ENCODE measurements around the gene RAI14. TPM values are rescaled to one million over a fixed set of nuclear protein-coding genes. Genes with fewer than 3 reads are reported as not detected.

Gene RAI14
- total and polyA plus RNA-seq, 4 donors: 19.4 to 214 (median 73.1) TPM

DNA sequence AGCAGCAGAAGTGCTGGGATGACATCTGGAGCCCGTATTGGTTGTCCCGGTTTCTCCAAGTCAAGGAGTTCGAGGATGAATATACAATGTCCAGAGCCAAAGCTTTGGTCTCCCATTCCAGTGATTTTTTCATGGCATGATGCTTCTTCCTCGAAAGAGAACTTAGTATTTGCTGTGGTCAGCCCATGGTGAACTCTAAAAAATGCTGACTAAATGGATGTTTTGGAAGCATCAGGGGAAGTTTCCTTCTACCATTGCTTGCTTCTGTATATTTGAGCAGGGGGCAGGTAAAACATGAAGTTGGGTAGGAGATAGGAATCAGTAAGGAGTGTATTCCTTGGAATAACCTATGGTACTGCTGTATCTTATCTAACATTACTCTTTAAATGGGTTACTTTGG lies 191.4 kb downstream of the RAI14 start:
- H3K27ac ChIP-seq (ENCODE audit: low read depth in 1 of 2, low read length in 2 of 2): no peak overlapping the region
- WGBS, 2 donors: 95 to 98% methylated on average over 4 of the region's 4 CpGs
- H3K27me3 ChIP-seq (ENCODE audit: control insufficient read depth in 1 of 2, insufficient read depth in 2 of 2, low read length in 1 of 2): no peaks in the 10 kb centered on the region
- peaks cover 1 to 4% of the 10 kb centered on the region in 2 donors for H3K36me3 ChIP-seq (ENCODE audit: control insufficient read depth in 1 of 2, insufficient read depth in 2 of 2, low read length in 1 of 2)
- no peak for ATAC-seq (ENCODE audit: low FRiP score)
- DNase-seq: no peak
- H3K9me3 ChIP-seq (ENCODE audit: control insufficient read depth, low read length): no peaks in the 10 kb centered on the region
- no peaks in the 10 kb centered on the region for H3K4me1 ChIP-seq (ENCODE audit: control insufficient read depth in 1 of 2, insufficient read depth in 2 of 2, low read length in 2 of 2)
- intact Hi-C loops (cut with DNase I): no loop called here
- no peak overlapping the region for H3K4me3 ChIP-seq (ENCODE audit: low read length in 2 of 2)

DNA sequence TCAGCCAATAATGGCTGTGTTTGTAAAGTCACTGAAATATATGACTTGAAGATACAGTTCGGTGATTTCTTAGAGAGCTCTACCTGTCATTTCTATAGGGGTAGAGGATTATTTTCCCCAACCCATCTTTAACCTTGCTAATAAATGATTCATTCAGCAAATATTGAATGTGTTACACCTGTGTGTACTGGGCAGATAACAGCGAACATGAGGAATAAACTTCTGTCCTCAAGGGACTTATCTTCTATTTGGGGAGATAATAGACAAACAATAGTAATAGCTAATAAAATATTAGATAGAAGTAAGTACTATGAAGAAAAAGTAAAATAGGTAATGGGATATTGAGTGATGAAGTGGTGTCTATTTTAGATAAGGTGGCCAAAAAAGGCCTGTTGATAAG lies 192.1 kb downstream of the RAI14 start:
- intact Hi-C loops (cut with DNase I): no loop called here
- no peaks in the 10 kb centered on the region for H3K4me1 ChIP-seq (ENCODE audit: control insufficient read depth in 1 of 2, insufficient read depth in 2 of 2, low read length in 2 of 2)

DNA sequence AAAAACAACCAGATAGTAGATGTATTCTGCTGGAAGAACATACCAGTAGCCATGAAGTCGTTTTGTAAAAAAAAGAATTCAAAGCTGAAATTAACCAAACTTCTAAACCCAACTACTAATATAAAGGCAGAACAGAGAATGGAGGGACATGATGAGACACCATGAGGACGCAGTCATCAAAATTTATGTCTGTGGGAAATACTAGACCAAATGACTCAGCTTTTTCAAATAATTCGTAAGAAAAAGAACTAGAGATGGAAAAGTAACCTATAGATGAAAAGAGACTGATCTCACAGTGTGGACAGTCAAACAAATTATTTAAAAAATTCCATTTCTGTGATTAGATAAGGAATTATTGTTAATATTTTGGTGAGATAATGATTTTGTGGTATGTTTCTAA lies 193.1 kb downstream of the RAI14 start:
- no peak for ATAC-seq (ENCODE audit: low FRiP score)
- H3K27me3 ChIP-seq (ENCODE audit: control insufficient read depth in 1 of 2, insufficient read depth in 2 of 2, low read length in 1 of 2): no peaks in the 10 kb centered on the region
- no peak for DNase-seq
- intact Hi-C loops (cut with DNase I): no loop called here
- H3K4me1 ChIP-seq (ENCODE audit: control insufficient read depth in 1 of 2, insufficient read depth in 2 of 2, low read length in 2 of 2): no peaks in the 10 kb centered on the region
- 92 to 97% methylated on average over 3 of the region's 3 CpGs for WGBS, 2 donors
- no peak overlapping the region for H3K27ac ChIP-seq (ENCODE audit: low read depth in 1 of 2, low read length in 2 of 2)
- H3K4me3 ChIP-seq (ENCODE audit: low read length in 2 of 2): no peak overlapping the region
- H3K9me3 ChIP-seq (ENCODE audit: control insufficient read depth, low read length): no peaks in the 10 kb centered on the region
- H3K36me3 ChIP-seq (ENCODE audit: control insufficient read depth in 1 of 2, insufficient read depth in 2 of 2, low read length in 1 of 2): peaks cover 1 to 4% of the 10 kb centered on the region in 2 donors

More for the DNA sequence above, 192.1 kb downstream of the RAI14 start:
- WGBS, 2 donors: 97 to 98% methylated on average over 2 of the region's 2 CpGs
- H3K4me3 ChIP-seq (ENCODE audit: low read length in 2 of 2): no peak overlapping the region
- DNase-seq (no peak), ATAC-seq (ENCODE audit: low FRiP score) (no peak)
- H3K9me3 ChIP-seq (ENCODE audit: control insufficient read depth, low read length): no peaks in the 10 kb centered on the region
- H3K27me3 ChIP-seq (ENCODE audit: control insufficient read depth in 1 of 2, insufficient read depth in 2 of 2, low read length in 1 of 2): no peaks in the 10 kb centered on the region
- H3K36me3 ChIP-seq (ENCODE audit: control insufficient read depth in 1 of 2, insufficient read depth in 2 of 2, low read length in 1 of 2): peaks cover 1 to 4% of the 10 kb centered on the region in 2 donors
- H3K27ac ChIP-seq (ENCODE audit: low read depth in 1 of 2, low read length in 2 of 2): no peak overlapping the region

DNA sequence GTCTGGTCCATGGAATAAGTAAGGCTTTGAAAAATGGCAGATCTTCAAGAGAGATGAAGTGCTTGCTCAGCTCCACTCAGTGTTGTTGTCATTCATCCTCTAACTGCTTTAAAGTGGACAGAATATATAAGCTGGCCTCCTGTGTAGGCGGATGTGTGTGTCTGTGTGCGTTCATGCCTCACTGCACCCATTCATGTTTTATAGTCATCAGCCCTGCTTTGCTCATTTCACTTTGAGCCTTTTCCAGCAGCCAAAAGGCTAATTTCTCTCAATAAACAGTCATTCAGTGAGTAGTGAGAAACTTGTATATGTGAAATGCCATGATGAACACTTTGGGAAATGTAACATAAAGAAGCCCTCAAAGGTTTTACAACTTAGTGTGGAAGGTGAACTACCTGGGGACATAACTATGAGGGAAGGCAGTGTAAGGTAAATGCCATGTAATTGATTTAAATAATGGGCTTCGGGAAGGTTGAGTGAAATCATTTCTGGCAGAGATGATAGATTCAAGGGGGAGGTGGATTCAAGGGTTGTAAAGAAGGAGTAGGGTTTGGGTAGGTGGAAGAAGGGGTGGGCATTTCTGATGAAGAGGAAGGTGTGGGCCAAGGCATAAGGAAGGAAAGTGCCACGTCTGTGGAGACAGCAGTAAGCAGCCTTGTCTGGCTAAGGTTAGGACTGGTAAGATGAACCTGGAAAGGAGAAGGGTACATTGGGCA lies 198.5 kb downstream of the RAI14 start:
- Histone ChIP-seq H3K27ac (ENCODE audit: low read depth in 1 of 2, low read length in 2 of 2) (no peak overlapping the region), H3K27me3 (ENCODE audit: control insufficient read depth in 1 of 2, insufficient read depth in 2 of 2, low read length in 1 of 2) (no peaks in the 10 kb centered on the region), H3K4me3 (ENCODE audit: low read length in 2 of 2) (no peak overlapping the region), H3K36me3 (ENCODE audit: control insufficient read depth in 1 of 2, insufficient read depth in 2 of 2, low read length in 1 of 2) (peaks cover 0 to 4% of the 10 kb centered on the region in 2 donors), H3K9me3 (ENCODE audit: control insufficient read depth, low read length) (no peaks in the 10 kb centered on the region), H3K4me1 (ENCODE audit: control insufficient read depth in 1 of 2, insufficient read depth in 2 of 2, low read length in 2 of 2) (peaks cover 3 to 5% of the 10 kb centered on the region in 2 donors)
- WGBS, 2 donors: 90 to 92% methylated on average over 4 of the region's 4 CpGs
- ATAC-seq (ENCODE audit: low FRiP score) (no peak), DNase-seq (no peak)
- intact Hi-C loops (cut with DNase I): no loop called here

DNA sequence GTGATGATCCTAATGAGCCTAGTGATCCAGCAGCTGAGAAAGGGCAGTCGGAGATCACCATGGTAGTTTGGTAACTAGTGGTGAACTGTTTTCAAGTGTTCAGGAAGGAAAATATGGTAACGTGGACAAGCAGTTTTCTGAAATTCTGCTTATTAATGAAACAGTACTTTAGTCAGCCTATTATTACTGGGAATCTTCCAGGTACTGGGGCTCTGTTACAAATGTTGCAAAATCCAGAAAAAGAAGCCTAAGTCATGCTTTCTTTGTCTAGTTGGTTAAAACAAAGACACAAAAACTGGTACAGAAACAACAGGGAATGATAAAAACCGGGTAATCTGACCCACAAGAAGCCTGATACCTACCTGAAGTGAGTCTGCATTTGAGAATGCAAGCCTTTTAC lies 201.0 kb downstream of the RAI14 start:
- intact Hi-C loops (cut with DNase I): no loop called here
- ATAC-seq (ENCODE audit: low FRiP score): peak; percentile 45
- H3K27ac ChIP-seq (ENCODE audit: low read depth in 1 of 2, low read length in 2 of 2): peak overlapping the region in 1 of 2 donors; percentile 33

DNA sequence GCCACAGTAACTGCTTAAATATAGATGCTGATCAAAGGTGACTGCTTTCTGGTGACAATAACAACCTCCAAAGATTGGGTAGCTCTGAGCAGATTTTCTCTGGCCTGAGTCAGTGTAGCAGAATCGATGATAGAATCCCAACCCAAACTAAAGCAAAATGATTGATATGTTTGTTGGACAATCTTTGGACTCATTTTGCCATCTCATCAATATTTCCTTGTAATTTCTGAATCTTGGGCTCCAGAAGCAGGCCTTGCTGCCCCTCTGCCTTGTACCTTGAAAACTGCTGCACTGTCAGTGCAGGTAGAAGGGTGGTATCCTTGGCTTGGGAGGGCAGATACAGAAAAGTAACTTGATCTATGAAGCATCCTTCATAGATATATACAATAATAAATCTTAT lies 201.8 kb downstream of the RAI14 start:
- DNase-seq (no peak), ATAC-seq (ENCODE audit: low FRiP score) (no peak)
- no peak overlapping the region for H3K27ac ChIP-seq (ENCODE audit: low read depth in 1 of 2, low read length in 2 of 2)
- H3K27me3 ChIP-seq (ENCODE audit: control insufficient read depth in 1 of 2, insufficient read depth in 2 of 2, low read length in 1 of 2): no peaks in the 10 kb centered on the region
- H3K4me3 ChIP-seq (ENCODE audit: low read length in 2 of 2): no peak overlapping the region
- intact Hi-C loops (cut with DNase I): no loop called here
- H3K9me3 ChIP-seq (ENCODE audit: control insufficient read depth, low read length): no peaks in the 10 kb centered on the region
- peaks cover 3 to 5% of the 10 kb centered on the region in 2 donors for H3K4me1 ChIP-seq (ENCODE audit: control insufficient read depth in 1 of 2, insufficient read depth in 2 of 2, low read length in 2 of 2)
- no peaks in the 10 kb centered on the region for H3K36me3 ChIP-seq (ENCODE audit: control insufficient read depth in 1 of 2, insufficient read depth in 2 of 2, low read length in 1 of 2)
- WGBS, 2 donors: 88 to 94% methylated on average over 1 of the region's 1 CpG

More for the DNA sequence above, 201.0 kb downstream of the RAI14 start:
- 25 to 36% methylated on average over 3 of the region's 3 CpGs for WGBS, 2 donors
- DNase-seq: no peak
- no peak overlapping the region for H3K4me3 ChIP-seq (ENCODE audit: low read length in 2 of 2)
- H3K27me3 ChIP-seq (ENCODE audit: control insufficient read depth in 1 of 2, insufficient read depth in 2 of 2, low read length in 1 of 2): no peaks in the 10 kb centered on the region
- no peaks in the 10 kb centered on the region for H3K36me3 ChIP-seq (ENCODE audit: control insufficient read depth in 1 of 2, insufficient read depth in 2 of 2, low read length in 1 of 2)
- H3K9me3 ChIP-seq (ENCODE audit: control insufficient read depth, low read length): no peaks in the 10 kb centered on the region
- H3K4me1 ChIP-seq (ENCODE audit: control insufficient read depth in 1 of 2, insufficient read depth in 2 of 2, low read length in 2 of 2): peaks cover 3 to 5% of the 10 kb centered on the region in 2 donors

DNA sequence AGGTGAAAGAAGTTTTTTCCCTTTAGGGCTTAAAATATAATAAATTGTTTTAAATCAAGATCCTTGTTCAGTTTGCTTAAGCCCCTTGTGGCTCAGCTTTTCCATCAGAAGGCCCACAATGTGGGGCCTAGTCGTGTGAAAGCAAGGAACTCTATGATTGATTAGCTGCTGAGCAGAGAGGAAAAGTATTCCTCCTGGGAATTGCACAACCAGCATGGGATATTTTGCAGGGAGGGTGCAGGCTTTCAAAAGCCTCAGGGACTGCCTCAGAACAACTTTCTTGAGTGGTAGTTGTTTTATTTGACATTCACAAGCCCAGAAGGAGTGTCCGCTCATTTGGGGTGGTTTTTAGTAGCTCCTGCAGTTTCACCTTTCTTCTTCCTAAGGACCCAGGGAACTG lies 202.7 kb downstream of the RAI14 start:
- no peak for DNase-seq
- ATAC-seq (ENCODE audit: low FRiP score): no peak

DNA sequence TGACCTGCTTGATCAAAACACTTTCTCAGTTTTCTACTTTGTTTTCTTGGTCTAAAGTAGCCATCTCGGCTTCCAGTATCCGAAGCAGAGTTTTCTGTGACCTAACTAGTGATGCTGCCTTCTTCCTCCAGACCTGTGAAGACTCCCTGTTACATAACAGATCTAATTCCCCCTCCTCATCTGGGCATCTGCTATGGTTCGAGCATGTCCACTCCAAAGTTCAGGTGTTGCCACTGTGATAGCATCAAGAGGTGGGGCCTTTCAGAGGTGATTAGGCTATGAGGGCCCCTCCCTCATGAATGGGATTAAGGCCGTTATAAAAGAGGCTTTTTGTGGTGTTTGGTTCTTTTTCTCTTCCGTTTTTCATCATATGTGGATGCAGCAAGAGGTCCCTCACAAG lies 203.1 kb downstream of the RAI14 start:
- no peaks in the 10 kb centered on the region for H3K27me3 ChIP-seq (ENCODE audit: control insufficient read depth in 1 of 2, insufficient read depth in 2 of 2, low read length in 1 of 2)
- no peak for DNase-seq
- intact Hi-C loops (cut with DNase I): no loop called here
- H3K4me1 ChIP-seq (ENCODE audit: control insufficient read depth in 1 of 2, insufficient read depth in 2 of 2, low read length in 2 of 2): peaks cover 3 to 5% of the 10 kb centered on the region in 2 donors
- ATAC-seq (ENCODE audit: low FRiP score): no peak
- no peaks in the 10 kb centered on the region for H3K9me3 ChIP-seq (ENCODE audit: control insufficient read depth, low read length)
- no peaks in the 10 kb centered on the region for H3K36me3 ChIP-seq (ENCODE audit: control insufficient read depth in 1 of 2, insufficient read depth in 2 of 2, low read length in 1 of 2)
- no peak overlapping the region for H3K4me3 ChIP-seq (ENCODE audit: low read length in 2 of 2)
- H3K27ac ChIP-seq (ENCODE audit: low read depth in 1 of 2, low read length in 2 of 2): peak overlapping the region in 1 of 2 donors; percentile 44
- WGBS, 2 donors: 47 to 80% methylated on average over 5 of the region's 5 CpGs

More for the DNA sequence above, 202.7 kb downstream of the RAI14 start:
- H3K4me3 ChIP-seq (ENCODE audit: low read length in 2 of 2): no peak overlapping the region
- H3K27me3 ChIP-seq (ENCODE audit: control insufficient read depth in 1 of 2, insufficient read depth in 2 of 2, low read length in 1 of 2): no peaks in the 10 kb centered on the region
- no peak overlapping the region for H3K27ac ChIP-seq (ENCODE audit: low read depth in 1 of 2, low read length in 2 of 2)
- H3K36me3 ChIP-seq (ENCODE audit: control insufficient read depth in 1 of 2, insufficient read depth in 2 of 2, low read length in 1 of 2): no peaks in the 10 kb centered on the region
- H3K4me1 ChIP-seq (ENCODE audit: control insufficient read depth in 1 of 2, insufficient read depth in 2 of 2, low read length in 2 of 2): peaks cover 3 to 5% of the 10 kb centered on the region in 2 donors
- intact Hi-C loops (cut with DNase I): no loop called here
- WGBS, 2 donors: 41 to 49% methylated on average over 2 of the region's 2 CpGs
- H3K9me3 ChIP-seq (ENCODE audit: control insufficient read depth, low read length): no peaks in the 10 kb centered on the region

DNA sequence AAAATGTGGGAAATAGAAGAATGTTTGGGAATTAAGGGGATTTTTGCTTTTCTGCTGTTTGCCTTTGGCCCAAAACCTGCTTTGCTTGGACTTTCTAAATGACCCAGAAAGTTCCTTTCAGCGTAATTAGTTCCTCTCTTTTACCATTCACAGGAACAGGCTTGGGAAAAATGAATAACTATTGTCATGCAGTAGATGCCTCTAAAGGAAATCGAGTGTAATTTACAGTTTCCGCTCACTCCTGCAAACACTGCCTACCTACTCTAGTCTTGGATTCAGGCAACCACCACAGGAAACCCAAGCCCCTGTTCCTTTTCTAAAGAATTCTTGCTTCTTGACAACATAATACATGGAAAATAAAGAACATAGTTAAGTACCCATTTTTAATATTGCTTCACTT lies 207.8 kb downstream of the RAI14 start:
- 67 to 70% methylated on average over 3 of the region's 3 CpGs for WGBS, 2 donors
- Histone ChIP-seq H3K4me1 (ENCODE audit: control insufficient read depth in 1 of 2, insufficient read depth in 2 of 2, low read length in 2 of 2) (peaks cover 3 to 6% of the 10 kb centered on the region in 2 donors), H3K27me3 (ENCODE audit: control insufficient read depth in 1 of 2, insufficient read depth in 2 of 2, low read length in 1 of 2) (no peaks in the 10 kb centered on the region), H3K27ac (ENCODE audit: low read depth in 1 of 2, low read length in 2 of 2) (no peak overlapping the region), H3K36me3 (ENCODE audit: control insufficient read depth in 1 of 2, insufficient read depth in 2 of 2, low read length in 1 of 2) (no peaks in the 10 kb centered on the region), H3K4me3 (ENCODE audit: low read length in 2 of 2) (no peak overlapping the region), H3K9me3 (ENCODE audit: control insufficient read depth, low read length) (no peaks in the 10 kb centered on the region)
- intact Hi-C loops (cut with DNase I): no loop called here
- ATAC-seq (ENCODE audit: low FRiP score) (no peak), DNase-seq (no peak)
